PFSK-1 (cell line): ENCODE results near the gene GHRL.

Experiments used
- FOXP2 ChIP-seq: optimal IDR thresholded peaks from 2 replicates; pipeline ENCODE3; 2011; ENCODE audit warnings: borderline replicate concordance, control low read depth, inconsistent platforms; ENCODE audit not compliant: insufficient read depth; ENCODE audit errors: extremely low read length, extremely low read depth
- POLR2AphosphoS5 ChIP-seq: IDR thresholded peaks from 2 replicates; pipeline ENCODE4 v1.6.1; 2012; ENCODE audit warnings: low read depth, mild to moderate bottlenecking, control low read depth, low read length, moderate library complexity
- SIN3A ChIP-seq: IDR thresholded peaks from 2 replicates; pipeline ENCODE4 v1.6.1; 2012; ENCODE audit warnings: mild to moderate bottlenecking, low read length, moderate library complexity, borderline replicate concordance; ENCODE audit not compliant: insufficient read depth
- TAF1 ChIP-seq: IDR thresholded peaks from 2 replicates; pipeline ENCODE4 v1.6.1; 2012; ENCODE audit warnings: low read length, control low read depth, borderline replicate concordance; ENCODE audit not compliant: insufficient read depth
- TF ChIP-seq, protein P1 (sequence below), 2 experiments: IDR thresholded peaks; 2 replicates each; pipeline versions ENCODE4 v1.6.1 to v1.8.0; 2011 to 2012; ENCODE audit warnings: low read depth in 2 of 2, low read length in 2 of 2, control low read depth in 1 of 2, inconsistent platforms in 1 of 2, mild to moderate bottlenecking in 1 of 2, moderate library complexity in 1 of 2; ENCODE audit not compliant: insufficient read depth in 1 of 2

GHRL gene

DNA sequence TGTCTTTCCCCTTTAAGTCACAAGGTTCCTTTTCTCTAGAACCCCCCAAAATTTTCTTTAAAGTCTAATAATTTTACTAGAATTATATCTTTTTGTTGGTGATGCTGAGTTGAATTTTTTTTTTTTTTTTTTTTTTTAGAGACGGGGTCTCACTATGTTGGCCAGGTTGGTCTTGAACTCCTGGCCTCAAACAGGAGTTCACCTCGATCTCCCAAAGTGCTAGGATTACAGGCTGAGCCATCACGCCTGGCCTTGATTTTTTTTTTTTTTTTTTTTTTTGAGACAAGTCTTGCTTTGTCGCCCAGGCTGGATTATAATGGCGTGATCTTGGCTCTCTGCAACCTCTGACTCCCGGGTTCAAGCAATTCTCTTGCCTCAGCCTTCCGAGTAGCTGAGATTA is 15.9 kb upstream of the GHRL start:
- TF ChIP-seq POLR2AphosphoS5 (no peak), TAF1 (no peak), FOXP2 (no peak), SIN3A (no peak)
- TF ChIP-seq, protein P1, sequence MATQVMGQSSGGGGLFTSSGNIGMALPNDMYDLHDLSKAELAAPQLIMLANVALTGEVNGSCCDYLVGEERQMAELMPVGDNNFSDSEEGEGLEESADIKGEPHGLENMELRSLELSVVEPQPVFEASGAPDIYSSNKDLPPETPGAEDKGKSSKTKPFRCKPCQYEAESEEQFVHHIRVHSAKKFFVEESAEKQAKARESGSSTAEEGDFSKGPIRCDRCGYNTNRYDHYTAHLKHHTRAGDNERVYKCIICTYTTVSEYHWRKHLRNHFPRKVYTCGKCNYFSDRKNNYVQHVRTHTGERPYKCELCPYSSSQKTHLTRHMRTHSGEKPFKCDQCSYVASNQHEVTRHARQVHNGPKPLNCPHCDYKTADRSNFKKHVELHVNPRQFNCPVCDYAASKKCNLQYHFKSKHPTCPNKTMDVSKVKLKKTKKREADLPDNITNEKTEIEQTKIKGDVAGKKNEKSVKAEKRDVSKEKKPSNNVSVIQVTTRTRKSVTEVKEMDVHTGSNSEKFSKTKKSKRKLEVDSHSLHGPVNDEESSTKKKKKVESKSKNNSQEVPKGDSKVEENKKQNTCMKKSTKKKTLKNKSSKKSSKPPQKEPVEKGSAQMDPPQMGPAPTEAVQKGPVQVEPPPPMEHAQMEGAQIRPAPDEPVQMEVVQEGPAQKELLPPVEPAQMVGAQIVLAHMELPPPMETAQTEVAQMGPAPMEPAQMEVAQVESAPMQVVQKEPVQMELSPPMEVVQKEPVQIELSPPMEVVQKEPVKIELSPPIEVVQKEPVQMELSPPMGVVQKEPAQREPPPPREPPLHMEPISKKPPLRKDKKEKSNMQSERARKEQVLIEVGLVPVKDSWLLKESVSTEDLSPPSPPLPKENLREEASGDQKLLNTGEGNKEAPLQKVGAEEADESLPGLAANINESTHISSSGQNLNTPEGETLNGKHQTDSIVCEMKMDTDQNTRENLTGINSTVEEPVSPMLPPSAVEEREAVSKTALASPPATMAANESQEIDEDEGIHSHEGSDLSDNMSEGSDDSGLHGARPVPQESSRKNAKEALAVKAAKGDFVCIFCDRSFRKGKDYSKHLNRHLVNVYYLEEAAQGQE (IDR thresholded peaks at IDR 0.05; ENCODE audit: insufficient read depth in 1 of 2, low read depth in 2 of 2, low read length in 2 of 2): no peak

DNA sequence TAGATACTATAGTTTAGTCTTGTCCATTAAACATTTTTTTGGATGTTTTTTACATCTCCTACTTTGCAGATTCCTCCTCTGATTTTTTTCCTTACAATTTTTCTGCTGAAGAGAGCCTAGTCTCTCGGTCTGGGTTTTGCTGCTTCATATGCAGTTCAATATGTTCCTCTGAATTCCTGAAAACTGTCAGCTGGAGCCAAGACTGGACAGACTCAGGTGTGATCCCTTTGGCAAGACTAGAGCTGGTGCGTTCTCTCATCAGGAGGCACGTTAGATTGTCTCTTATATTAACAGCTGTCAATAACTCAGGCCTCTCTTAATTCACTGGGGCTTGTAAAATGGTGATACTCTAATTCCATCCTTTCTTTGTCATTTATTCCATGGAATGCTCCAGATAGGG is 13.4 kb upstream of the GHRL start:
- TF ChIP-seq, protein P1 (IDR thresholded peaks at IDR 0.05; ENCODE audit: insufficient read depth in 1 of 2, low read depth in 2 of 2, low read length in 2 of 2): no peak
- TF ChIP-seq SIN3A: no peak
- TF ChIP-seq POLR2AphosphoS5: no peak
- TF ChIP-seq TAF1: no peak
- no peak for TF ChIP-seq FOXP2

DNA sequence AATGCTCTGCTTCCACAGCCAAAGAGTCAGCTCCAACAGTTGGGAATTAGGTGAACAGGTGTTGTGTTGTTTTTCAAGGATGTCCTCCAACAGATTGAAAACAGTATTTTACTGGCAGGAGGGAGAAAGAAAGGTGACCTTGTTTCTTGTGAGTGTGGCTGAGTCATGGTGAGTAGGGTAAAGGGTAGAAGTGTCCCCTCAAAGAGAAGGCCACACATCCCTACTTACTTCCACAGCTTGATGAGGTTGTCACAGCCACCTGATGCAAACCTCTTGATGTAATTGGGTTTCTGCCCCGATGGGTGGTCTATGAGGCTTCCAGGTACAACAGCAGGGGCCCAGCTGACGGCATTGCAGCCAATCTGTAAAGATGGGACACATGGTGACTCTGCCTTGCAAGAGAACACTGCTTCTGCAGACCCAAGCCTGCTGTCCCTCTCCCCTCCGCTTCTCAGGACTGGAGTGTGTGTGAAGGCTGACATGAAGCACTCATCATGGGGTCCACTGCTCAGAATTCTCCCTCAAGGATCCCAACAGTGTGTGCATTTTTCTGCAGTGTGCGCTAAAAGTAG is 12.7 kb upstream of the GHRL start:
- TF ChIP-seq POLR2AphosphoS5 (no peak), TAF1 (no peak)
- TF ChIP-seq, protein P1 (IDR thresholded peaks at IDR 0.05; ENCODE audit: insufficient read depth in 1 of 2, low read depth in 2 of 2, low read length in 2 of 2): no peak

DNA sequence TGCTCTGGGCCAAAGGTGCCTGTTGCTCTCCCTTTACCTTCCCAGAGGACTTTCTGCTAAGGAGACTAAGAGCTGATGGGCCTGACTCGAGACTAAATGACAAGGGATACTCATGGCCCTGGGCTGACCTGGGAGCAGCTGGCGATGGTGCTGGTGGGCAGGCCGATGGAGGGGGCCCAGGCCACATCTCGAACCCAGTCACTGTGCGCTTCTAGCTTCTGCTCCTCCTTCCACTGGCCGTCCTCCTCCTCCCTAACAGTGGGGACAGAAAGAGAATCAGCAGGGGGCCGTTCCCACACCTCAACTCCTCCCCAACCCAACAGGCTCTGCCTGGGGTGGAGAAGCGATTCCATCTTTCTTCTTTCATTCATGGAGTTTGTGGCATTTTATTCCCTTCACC is 12.2 kb upstream of the GHRL start:
- no peak for TF ChIP-seq TAF1
- no peak for TF ChIP-seq FOXP2
- TF ChIP-seq SIN3A: no peak
- TF ChIP-seq, protein P1 (IDR thresholded peaks at IDR 0.05; ENCODE audit: insufficient read depth in 1 of 2, low read depth in 2 of 2, low read length in 2 of 2): no peak
- no peak for TF ChIP-seq POLR2AphosphoS5

DNA sequence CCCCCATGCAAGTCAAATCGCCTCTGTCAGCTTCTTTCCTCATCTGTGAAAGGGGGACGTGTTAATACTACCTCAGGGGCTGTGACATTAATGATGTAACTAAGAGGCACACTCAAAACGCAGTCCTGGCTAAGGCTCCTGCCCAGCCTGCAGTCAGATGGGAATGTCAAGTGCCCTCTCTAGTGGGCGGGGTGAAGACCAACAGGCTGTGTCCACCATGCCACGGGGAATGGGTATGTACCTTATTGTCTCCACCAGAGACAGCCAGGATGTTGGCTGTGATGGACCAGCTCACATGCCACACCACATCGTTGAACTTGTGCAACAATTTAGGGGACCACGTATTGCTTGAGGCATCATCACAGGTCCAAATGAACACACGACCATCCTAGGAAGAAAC is 11.0 kb upstream of the GHRL start:
- TF ChIP-seq, protein P1 (IDR thresholded peaks at IDR 0.05; ENCODE audit: insufficient read depth in 1 of 2, low read depth in 2 of 2, low read length in 2 of 2): no peak
- TF ChIP-seq TAF1: no peak
- TF ChIP-seq SIN3A: no peak
- TF ChIP-seq POLR2AphosphoS5: no peak
- no peak for TF ChIP-seq FOXP2
